Stimulated activated CD4-positive, alpha-beta T cell treated with anti-CD3 and anti-CD28 coated beads, Interleukin-1b, Interleukin-23, amount 100 ng/mL, for 48 hours (primary cell): Measurements from ENCODE around the gene RAB4B.
"Not testable (repeated sequence)": the region's sequence is repeated elsewhere in the genome, so short reads cannot be mapped to it uniquely, and the experiment has no call there.

Experiments used
- DNase-seq: peaks from one replicate; pipeline ENCODE4 v3.0.0-alpha.2; 2020

Gene RAB4B

GRCh38 chr19:40750874-40751537, 27.0 kb upstream of the RAB4B start, which contains the start of gene SNRPA:
Gene SNRPA (plus strand): TSS chr19:40751203. CDS start chr19:40751409, 206 bp downstream.
- DNase-seq: peak; percentile 98

GRCh38 chr19:40752257-40752781, 25.7 kb upstream of the RAB4B start:
- peak; percentile 43 for DNase-seq

DNA sequence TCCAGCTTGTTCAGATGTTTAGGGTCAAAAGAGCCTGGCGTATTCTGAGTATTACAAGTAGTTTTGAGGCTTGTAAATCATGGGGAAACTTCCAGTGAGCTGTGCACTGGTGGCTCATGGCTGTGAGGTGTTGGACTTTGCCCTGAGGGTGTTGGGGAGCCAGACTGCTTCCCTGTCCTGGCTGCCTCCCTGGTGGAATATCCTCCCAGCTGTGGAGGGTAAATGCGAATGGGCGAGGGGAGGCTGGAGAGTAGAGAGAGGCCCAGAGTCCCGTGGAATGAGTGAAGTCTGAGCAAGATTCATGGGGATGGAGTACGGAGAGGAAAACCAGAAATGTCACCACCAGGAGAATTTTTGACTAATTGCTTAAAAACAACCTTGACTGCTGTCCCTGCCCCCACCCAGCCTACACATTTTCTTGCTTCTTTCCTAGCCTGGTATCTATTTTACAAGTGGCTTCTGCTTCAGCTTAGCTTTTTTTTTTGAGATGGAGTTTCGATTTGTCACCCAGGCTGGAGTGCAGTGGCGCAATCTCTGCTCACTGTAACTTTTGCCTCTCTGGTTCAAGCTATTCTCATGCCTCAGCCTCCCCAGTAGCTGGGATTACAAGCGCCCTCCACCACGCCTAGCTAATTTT, 23.3 kb upstream of the RAB4B start:
- peak; percentile 76 for DNase-seq

DNA sequence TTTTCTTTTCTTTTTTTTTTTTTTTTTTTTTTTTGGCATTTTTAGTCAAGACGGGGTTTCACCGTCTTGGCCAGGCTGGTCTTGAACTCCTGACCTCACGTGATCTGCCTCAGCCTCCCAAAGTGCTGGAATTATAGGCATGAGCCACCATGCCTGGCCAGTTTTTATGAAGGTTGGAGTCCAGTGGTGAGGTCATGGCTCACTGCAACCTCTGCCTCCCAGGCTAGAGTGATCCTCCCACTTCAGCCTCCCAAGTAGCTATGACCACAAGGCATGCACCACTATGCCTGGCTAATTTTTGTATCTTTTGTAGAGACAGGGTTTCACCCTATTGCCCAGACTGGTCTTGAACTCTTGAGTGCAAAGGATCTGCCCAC, 22.8 kb upstream of the RAB4B start:
- no peak for DNase-seq

DNA sequence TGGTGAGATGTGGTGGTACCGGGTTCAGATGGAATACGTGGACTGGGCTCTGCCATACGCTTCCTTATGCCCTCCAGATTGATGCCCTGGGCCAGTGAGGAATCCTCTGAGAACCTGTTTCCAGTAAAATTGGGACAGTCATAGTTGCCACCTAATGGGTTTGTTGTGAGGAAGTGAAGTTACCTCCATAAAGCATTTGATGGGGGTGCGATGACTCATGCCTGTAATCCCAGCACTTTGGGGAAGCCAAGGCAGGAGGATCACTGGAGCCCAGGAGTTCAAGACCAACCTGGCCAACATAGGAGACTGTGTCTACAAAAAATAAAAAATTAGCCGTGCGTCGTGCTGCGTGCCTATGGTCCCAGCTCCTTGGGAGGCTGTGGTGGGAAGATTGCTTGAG, 22.3 kb upstream of the RAB4B start:
- DNase-seq: no peak

DNA sequence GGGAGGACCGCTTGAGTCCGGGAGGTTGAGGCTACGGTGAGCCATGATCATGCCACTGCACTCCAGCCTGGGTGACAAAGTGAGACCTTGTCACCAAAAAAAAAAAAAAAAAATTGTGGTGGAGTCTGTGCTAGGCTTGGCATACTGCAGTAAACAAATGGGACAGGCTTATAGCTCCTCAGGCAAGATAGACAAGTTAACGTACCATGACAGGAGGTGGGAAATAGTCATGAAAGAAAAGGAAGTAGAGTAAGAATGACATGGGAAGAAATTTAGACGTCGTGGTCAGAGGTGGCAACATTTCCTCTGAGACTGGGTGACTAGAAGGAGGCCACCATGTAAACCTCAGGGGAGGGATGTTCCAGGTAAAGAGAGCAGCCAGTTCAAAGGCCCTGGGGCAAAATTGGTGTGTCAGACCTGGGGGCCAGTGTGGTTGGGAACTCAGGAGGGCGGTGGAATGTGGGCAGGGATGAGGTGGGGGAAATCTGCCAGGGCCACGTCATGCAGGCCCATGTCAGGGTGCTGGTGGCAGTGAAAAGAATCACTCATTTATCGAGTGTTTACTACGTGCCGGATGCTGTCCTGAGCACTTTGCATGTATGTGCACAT, 21.4 kb upstream of the RAB4B start:
- DNase-seq: peak; percentile 40

DNA sequence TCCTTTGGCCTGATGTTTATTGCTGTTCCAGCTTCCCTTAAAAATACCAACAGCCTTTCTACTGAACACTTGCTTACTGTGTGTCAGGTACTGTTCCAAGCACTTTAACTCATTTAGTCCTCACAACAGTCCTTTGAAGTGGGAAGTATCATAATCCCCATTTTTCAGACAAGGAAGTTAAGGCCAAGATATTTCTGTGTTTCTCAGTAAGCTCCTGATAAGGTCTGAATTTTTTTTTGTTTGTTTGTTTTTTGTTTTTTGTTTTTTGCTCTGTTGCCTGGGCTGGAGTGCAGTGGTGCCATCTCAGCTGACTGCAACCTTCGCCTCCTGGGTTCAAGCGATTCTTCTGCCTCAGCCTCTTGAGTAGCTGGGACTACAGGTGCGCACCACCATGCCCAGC, 19.6 kb upstream of the RAB4B start:
- no peak for DNase-seq

DNA sequence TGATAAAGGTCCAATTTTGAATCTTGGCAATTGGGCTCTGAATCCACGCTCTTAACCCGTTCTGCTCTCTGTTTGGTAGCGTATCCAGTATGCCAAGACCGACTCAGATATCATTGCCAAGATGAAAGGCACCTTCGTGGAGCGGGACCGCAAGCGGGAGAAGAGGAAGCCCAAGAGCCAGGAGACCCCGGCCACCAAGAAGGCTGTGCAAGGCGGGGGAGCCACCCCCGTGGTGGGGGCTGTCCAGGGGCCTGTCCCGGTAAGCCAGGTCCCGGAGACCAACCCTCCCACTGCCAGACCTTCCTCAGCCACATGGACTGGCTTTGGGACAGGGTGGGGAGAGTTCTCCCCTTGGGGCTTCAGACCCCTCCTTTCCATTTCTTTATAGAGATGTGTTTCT, 18.7 kb upstream of the RAB4B start:
- DNase-seq: no peak

DNA sequence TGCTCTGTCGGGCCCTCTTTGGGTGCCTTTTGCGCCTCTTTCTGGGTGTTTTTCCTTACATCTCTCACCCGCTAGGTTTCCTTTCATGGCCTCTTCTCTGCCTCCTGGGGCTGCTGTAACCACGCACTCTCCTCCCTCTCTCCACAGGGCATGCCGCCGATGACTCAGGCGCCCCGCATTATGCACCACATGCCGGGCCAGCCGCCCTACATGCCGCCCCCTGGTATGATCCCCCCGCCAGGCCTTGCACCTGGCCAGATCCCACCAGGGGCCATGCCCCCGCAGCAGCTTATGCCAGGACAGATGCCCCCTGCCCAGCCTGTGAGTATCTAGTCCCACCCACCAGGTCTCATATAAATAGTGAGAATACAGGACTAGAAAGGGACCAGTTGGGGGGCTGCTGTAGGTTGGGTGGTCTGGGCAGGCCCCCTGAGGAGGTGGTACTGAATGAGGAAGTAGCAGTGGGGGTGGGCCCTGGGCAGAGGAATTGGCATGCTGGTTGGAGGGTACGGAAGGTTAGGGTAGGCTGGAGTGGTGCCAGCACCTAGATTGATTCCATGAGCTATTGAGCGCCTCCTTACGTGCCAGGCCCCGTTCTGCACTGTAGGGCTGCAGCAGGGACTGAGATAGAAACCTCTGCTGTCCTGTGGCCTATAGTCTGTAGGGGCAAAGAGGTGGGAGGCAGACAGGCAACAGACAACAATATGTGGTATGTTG, 15.1 kb upstream of the RAB4B start:
- DNase-seq: no peak

DNA sequence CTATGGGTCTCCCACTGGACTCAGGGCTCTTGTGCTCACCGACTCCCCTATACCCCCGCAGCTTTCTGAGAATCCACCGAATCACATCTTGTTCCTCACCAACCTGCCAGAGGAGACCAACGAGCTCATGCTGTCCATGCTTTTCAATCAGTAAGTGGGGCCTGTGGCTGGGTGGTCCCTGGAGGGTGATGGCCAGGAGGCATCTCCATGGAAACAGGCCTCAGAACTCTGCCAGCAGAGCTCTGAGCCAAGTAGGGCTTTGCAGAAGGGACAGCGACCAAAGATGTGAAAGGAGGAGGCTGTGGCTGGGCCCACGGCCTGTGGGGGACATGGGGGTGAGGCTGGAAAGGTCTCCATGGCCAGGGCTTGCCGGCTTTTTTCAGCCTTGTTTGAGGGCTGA, 14.5 kb upstream of the RAB4B start:
- DNase-seq: no peak

GRCh38 chr19:40763963-40764362, 14.1 kb upstream of the RAB4B start:
- DNase-seq: no peak

DNA sequence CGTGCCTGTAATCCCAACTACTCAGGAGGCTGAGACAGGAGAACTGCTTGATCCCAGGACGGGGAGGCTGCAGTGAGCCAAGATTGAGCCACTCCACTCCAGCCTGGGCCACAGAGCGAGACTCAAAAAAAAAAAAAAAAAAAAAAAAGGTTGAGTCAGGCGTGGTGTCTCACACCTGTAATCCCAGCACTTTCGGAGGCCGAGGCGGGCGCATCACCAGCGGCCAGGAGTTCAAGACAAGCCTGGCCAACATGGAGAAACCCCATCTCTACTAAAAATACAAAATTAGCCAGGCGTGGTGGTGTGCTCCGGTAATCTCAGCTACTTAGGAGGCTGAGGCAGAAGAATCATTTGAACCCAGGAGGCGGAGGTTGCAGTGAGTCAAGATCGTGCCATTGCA, 11.7 kb upstream of the RAB4B start:
- DNase-seq: not testable (repeated sequence)

DNA sequence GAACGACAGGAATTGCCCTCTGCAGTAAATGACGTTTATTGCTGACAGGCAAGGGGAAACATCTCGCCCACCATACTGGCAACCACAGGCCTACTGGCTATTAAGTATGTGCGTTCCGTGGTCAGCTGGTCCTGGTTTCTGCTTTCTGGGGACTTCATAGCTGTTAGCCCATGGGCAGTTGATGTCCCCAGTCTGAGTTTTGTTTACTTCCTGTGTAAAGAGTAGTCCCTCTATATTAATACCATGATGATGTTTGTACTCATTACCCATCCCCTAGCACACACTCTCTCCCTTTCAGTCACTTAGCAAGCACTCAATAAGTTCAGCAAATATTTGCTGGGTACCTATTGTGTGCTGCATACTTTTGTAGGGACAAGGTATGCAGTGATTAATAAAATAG, 9.2 kb upstream of the RAB4B start:
- no peak for DNase-seq

GRCh38 chr19:40771101-40771862, 6.8 kb upstream of the RAB4B start:
- not testable (repeated sequence) for DNase-seq

- no peak for DNase-seq
These were observed 3.0 kb upstream of the RAB4B start, which contains the start of gene MIA for GRCh38 chr19:40774916-40775631. Gene MIA (plus strand): TSS chr19:40775521. CDS start chr19:40775543, 22 bp downstream.

DNA sequence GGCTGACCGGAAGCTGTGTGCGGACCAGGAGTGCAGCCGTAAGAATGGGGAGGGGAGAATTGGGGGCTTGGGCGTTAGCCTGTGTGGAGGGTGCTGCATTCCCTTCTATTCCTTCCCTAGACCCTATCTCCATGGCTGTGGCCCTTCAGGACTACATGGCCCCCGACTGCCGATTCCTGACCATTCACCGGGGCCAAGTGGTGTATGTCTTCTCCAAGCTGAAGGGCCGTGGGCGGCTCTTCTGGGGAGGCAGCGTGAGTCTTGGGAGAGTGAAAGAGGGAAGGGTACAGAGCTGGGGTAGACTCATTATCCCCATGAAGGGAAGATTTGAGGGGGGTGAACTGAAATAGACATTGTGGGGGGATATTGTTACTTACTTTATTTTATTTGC, 2.4 kb upstream of the RAB4B start:
- DNase-seq: no peak

GRCh38 chr19:40776364-40776763, 1.7 kb upstream of the RAB4B start:
- DNase-seq: no peak

GRCh38 chr19:40776932-40777644, 959 bp upstream of the RAB4B start:
- DNase-seq: peak; percentile 91

DNA sequence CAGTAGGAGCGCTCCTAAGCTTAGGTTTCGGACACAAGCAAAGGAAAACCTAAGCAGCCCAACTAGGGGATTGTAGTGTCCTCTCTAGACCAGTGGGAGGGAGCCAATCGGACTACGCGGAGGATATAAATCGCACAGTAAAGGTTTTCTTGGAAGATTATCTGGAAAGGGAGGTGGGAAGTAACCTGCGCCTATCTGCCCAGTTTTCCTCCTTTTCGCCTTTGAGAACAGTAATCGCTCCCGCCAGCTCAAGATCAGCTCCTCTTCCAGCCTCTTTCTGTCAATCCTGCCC, 456 bp upstream of the RAB4B start:
- DNase-seq: no peak

GRCh38 chr19:40778706-40779284, 748 bp downstream of the RAB4B start:
- no peak for DNase-seq

GRCh38 chr19:40780582-40780981, 2.5 kb downstream of the RAB4B start:
- no peak for DNase-seq
